Activated naive CD4-positive, alpha-beta T cell treated with anti-CD3 and anti-CD28 coated beads, Interleukin-2, amount 50 U/mL, for 24 hours (primary cell): ENCODE data around the gene GOLGA8K.
"Not testable (repeated sequence)": the region's sequence is repeated elsewhere in the genome, so short reads cannot be mapped to it uniquely, and the experiment has no call there.

Source experiments
- H3K27ac Mint-ChIP-seq: one replicate; pipeline ENCODE4 v1.8.0; 2021; ENCODE audit warnings: mild to moderate bottlenecking, mixed read lengths
- H3K27me3 Mint-ChIP-seq: one replicate; pipeline ENCODE4 v1.8.0; 2021; ENCODE audit warnings: mixed read lengths
- H3K36me3 Mint-ChIP-seq: one replicate; pipeline ENCODE4 v1.8.0; 2021; ENCODE audit warnings: mixed read lengths
- H3K4me1 Mint-ChIP-seq: one replicate; pipeline ENCODE4 v1.8.0; 2021; ENCODE audit warnings: mixed read lengths
- H3K4me3 Mint-ChIP-seq: one replicate; pipeline ENCODE4 v1.8.0; 2021; ENCODE audit warnings: mild to moderate bottlenecking, mixed read lengths
- H3K9me3 Mint-ChIP-seq: one replicate; pipeline ENCODE4 v1.8.0; 2021; ENCODE audit warnings: mixed read lengths

GOLGA8K gene, protein sequence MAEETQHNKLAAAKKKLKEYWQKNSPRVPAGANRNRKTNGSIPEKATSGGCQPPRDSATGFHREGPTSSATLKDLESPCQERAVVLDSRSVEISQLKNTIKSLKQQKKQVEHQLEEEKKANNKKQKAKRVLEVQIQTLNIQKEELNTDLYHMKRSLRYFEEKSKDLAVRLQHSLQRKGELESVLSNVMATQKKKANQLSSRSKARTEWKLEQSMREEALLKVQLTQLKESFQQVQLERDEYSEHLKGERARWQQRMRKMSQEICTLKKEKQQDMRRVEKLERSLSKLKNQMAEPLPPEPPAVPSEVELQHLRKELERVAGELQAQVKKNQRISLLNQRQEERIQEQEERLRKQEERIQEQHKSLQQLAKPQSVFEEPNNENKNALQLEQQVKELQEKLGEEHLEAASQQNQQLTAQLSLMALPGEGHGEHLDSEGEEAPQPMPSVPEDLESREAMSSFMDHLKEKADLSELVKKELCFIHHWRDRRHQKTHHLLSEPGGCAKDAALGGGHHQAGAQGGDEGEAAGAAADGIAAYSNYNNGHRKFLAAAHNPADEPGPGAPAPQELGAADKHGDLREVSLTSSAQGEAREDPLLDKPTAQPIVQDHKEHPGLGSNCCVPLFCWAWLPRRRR

GRCh38 chr15:32403192-32403591 is at the start of gene GOLGA8K:
TSS of gene GOLGA8K (minus strand) at chr15:32403292. CDS start at chr15:32403194, 98 bp downstream.
- H3K27me3 Mint-ChIP-seq, H3K9me3 Mint-ChIP-seq, H3K36me3 Mint-ChIP-seq, H3K27ac Mint-ChIP-seq, H3K4me1 Mint-ChIP-seq, H3K4me3 Mint-ChIP-seq: not testable (repeated sequence)

DNA sequence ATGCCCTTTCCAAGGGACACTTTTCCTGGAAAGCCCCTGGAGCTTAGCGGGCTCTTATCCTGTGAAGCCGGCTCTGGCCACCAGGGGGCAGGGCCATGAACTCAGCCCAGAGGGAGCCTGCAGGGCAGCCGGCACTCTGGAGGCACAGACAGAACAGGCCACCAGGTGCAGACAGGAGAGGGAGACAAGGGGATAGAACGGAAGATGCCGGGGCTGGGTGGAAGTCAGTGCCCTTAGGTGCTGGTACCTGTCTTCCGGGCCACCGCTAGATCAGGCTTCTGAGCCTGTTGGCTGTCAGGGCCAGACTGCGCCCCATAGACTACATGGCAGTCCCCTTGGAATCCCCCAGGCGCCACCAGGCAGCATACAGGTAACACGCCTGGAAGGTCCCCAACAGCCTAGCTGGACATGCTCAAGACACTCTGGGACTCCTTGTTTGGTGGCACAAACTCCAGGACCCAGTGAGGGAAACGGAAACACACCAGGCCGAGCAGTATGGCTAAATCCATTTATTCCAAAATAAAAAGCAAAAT is 37.4 kb upstream of the GOLGA8K start:
- H3K4me1 Mint-ChIP-seq, H3K36me3 Mint-ChIP-seq, H3K4me3 Mint-ChIP-seq, H3K27ac Mint-ChIP-seq, H3K9me3 Mint-ChIP-seq, H3K27me3 Mint-ChIP-seq: not testable (repeated sequence)

- not testable (repeated sequence) for H3K36me3 Mint-ChIP-seq, H3K27ac Mint-ChIP-seq, H3K4me3 Mint-ChIP-seq, H3K9me3 Mint-ChIP-seq, H3K27me3 Mint-ChIP-seq, H3K4me1 Mint-ChIP-seq
Observed at GRCh38 chr15:32434102-32434963, 31.2 kb upstream of the GOLGA8K start.

GRCh38 chr15:32427635-32428034 is 24.5 kb upstream of the GOLGA8K start:
- not testable (repeated sequence) for H3K36me3 Mint-ChIP-seq, H3K27ac Mint-ChIP-seq, H3K9me3 Mint-ChIP-seq, H3K4me3 Mint-ChIP-seq, H3K27me3 Mint-ChIP-seq, H3K4me1 Mint-ChIP-seq

GRCh38 chr15:32426511-32426910 is 23.4 kb upstream of the GOLGA8K start:
- H3K4me1 Mint-ChIP-seq, H3K4me3 Mint-ChIP-seq, H3K27ac Mint-ChIP-seq, H3K36me3 Mint-ChIP-seq, H3K9me3 Mint-ChIP-seq, H3K27me3 Mint-ChIP-seq: not testable (repeated sequence)

DNA sequence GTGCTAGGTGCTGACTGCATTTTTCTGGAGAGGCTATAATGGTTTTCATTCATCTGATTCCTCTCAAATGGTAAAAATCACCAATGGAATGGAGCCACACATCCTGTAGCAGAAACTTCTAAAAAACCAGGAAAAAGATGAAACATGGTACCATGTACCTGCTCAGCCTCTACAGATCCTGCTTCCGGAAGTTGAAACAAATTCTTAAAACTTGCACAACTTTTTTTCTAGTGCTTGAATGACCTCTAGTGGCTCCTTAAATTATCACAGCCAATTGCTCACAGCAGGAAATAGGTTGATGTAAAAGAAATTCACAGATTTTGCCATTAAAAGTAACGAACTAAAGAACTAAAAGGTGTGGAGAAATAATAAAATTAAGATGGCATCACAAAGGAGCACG is 4.8 kb upstream of the GOLGA8K start:
- not testable (repeated sequence) for H3K4me1 Mint-ChIP-seq, H3K27me3 Mint-ChIP-seq, H3K4me3 Mint-ChIP-seq, H3K36me3 Mint-ChIP-seq, H3K9me3 Mint-ChIP-seq, H3K27ac Mint-ChIP-seq

GRCh38 chr15:32396522-32396921 is 6.6 kb downstream of the GOLGA8K start:
- not testable (repeated sequence) for H3K4me3 Mint-ChIP-seq, H3K27ac Mint-ChIP-seq, H3K4me1 Mint-ChIP-seq, H3K36me3 Mint-ChIP-seq, H3K27me3 Mint-ChIP-seq, H3K9me3 Mint-ChIP-seq

GRCh38 chr15:32394745-32395144 is 8.3 kb downstream of the GOLGA8K start:
- not testable (repeated sequence) for H3K9me3 Mint-ChIP-seq, H3K4me1 Mint-ChIP-seq, H3K36me3 Mint-ChIP-seq, H3K4me3 Mint-ChIP-seq, H3K27me3 Mint-ChIP-seq, H3K27ac Mint-ChIP-seq

- not testable (repeated sequence) for H3K27ac Mint-ChIP-seq, H3K4me3 Mint-ChIP-seq, H3K27me3 Mint-ChIP-seq, H3K36me3 Mint-ChIP-seq, H3K4me1 Mint-ChIP-seq, H3K9me3 Mint-ChIP-seq
Observed at GRCh38 chr15:32388050-32388648, 14.9 kb downstream of the GOLGA8K start.

DNA sequence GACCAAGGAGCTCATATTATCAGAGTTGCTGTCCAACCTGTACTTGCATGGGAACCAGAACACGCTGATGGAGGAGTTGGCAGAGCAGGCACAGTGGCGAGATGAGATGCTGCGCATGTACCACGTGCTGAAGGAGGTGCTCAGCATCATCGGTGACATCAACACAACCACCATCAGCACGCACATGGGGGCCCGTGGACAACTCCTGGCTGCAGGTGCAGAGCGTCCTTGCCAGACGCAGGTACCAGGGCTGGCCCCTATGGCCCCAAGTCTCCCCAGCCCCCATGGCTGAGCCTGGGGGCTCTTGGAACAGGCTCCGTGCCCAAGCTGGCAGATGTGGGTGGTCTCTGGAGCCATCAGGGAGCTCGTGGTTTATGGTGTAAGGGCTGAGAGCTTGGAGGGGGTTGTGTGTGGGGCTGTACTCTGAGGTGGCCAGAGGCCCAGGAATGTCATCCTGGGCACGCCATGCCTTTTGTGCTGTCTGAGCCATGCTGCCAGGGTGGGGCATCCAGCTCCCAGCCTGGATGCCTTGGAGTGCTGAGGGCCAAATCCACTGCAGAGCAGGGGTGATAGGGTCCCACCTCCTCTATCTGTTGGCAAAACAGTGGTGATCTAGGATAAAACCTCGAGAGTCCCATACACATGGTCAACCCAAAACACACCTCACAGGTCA is 17.1 kb downstream of the GOLGA8K start:
- H3K4me1 Mint-ChIP-seq, H3K27me3 Mint-ChIP-seq, H3K36me3 Mint-ChIP-seq, H3K9me3 Mint-ChIP-seq, H3K4me3 Mint-ChIP-seq, H3K27ac Mint-ChIP-seq: not testable (repeated sequence)

GRCh38 chr15:32374185-32374584 is 28.9 kb downstream of the GOLGA8K start:
- not testable (repeated sequence) for H3K4me1 Mint-ChIP-seq, H3K27ac Mint-ChIP-seq, H3K27me3 Mint-ChIP-seq, H3K36me3 Mint-ChIP-seq, H3K4me3 Mint-ChIP-seq, H3K9me3 Mint-ChIP-seq

- H3K27ac Mint-ChIP-seq, H3K9me3 Mint-ChIP-seq, H3K4me1 Mint-ChIP-seq, H3K27me3 Mint-ChIP-seq, H3K36me3 Mint-ChIP-seq, H3K4me3 Mint-ChIP-seq: not testable (repeated sequence)
Observed at GRCh38 chr15:32373707-32374106, 29.4 kb downstream of the GOLGA8K start.

- H3K36me3 Mint-ChIP-seq, H3K27me3 Mint-ChIP-seq, H3K4me1 Mint-ChIP-seq, H3K4me3 Mint-ChIP-seq, H3K9me3 Mint-ChIP-seq, H3K27ac Mint-ChIP-seq: not testable (repeated sequence)
Observed at GRCh38 chr15:32372075-32372474, 31.0 kb downstream of the GOLGA8K start.

DNA sequence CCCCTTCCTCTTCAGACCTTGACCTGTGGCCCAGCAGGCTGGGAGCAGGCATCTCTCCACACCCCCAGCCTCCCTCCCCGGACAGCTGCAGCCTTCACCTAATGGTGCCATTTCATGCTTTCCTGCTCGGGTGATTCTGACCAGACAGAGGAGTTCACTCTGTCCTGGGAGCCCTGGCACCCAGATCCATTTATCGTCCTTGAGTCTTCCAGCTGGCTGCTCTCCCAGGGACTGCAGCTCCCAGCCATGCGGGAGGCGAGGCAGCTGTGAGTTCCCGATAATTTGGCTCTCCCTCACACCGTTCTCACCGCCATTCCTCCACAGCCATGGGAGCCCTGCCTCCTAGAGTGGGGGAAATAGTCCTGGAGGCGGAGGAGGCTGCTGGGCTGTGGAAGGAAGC is 32.6 kb downstream of the GOLGA8K start:
- not testable (repeated sequence) for H3K27ac Mint-ChIP-seq, H3K4me1 Mint-ChIP-seq

GRCh38 chr15:32370064-32370463 is 33.0 kb downstream of the GOLGA8K start:
- not testable (repeated sequence) for H3K4me3 Mint-ChIP-seq, H3K27me3 Mint-ChIP-seq, H3K9me3 Mint-ChIP-seq, H3K27ac Mint-ChIP-seq, H3K4me1 Mint-ChIP-seq, H3K36me3 Mint-ChIP-seq

More for the DNA sequence above, 32.6 kb downstream of the GOLGA8K start:
- not testable (repeated sequence) for H3K36me3 Mint-ChIP-seq, H3K4me3 Mint-ChIP-seq, H3K9me3 Mint-ChIP-seq, H3K27me3 Mint-ChIP-seq
